ENCODE data around the gene ZNF221.

ZNF221 gene

GRCh38 chr19:43956827-43957226, 5.8 kb downstream of the ZNF221 start:
- DNase-seq (ENCODE audit: extremely low read depth in 1 of 2, low read depth in 1 of 2), result no peak

- DNase-seq (ENCODE audit: extremely low read depth in 1 of 2, low read depth in 1 of 2), result no peak
Measured at GRCh38 chr19:43957891-43958290, 6.9 kb downstream of the ZNF221 start.

- no peak for DNase-seq (ENCODE audit: extremely low read depth in 1 of 2, low read depth in 1 of 2)
Measured at GRCh38 chr19:43960411-43960810, 9.4 kb downstream of the ZNF221 start.

GRCh38 chr19:43966079-43966694, 15.2 kb downstream of the ZNF221 start:
- no peak for DNase-seq (ENCODE audit: extremely low read depth in 1 of 2, low read depth in 1 of 2)

GRCh38 chr19:43976732-43977131, 25.7 kb downstream of the ZNF221 start:
- DNase-seq (ENCODE audit: extremely low read depth in 1 of 2, low read depth in 1 of 2), result no peak

GRCh38 chr19:43983544-43983911, 32.5 kb downstream of the ZNF221 start:
- no peak for DNase-seq (ENCODE audit: extremely low read depth in 1 of 2, low read depth in 1 of 2)

- DNase-seq (ENCODE audit: extremely low read depth in 1 of 2, low read depth in 1 of 2), result peak; percentile 38 to 41
Measured at GRCh38 chr19:43983912-43984686, 33.1 kb downstream of the ZNF221 start, which contains the start of gene ZNF155. Gene ZNF155 (plus strand): TSS chr19:43984188. CDS start chr19:43988544, 4,356 bp downstream.

GRCh38 chr19:43984687-43985000, 33.6 kb downstream of the ZNF221 start:
- DNase-seq (ENCODE audit: extremely low read depth in 1 of 2, low read depth in 1 of 2), result no peak

- DNase-seq (ENCODE audit: extremely low read depth in 1 of 2, low read depth in 1 of 2), result no peak
Measured at GRCh38 chr19:43997631-43998290, 46.7 kb downstream of the ZNF221 start.

- no peak for DNase-seq (ENCODE audit: extremely low read depth in 1 of 2, low read depth in 1 of 2)
Measured at GRCh38 chr19:44002212-44002565, 51.2 kb downstream of the ZNF221 start.

GRCh38 chr19:44002566-44003460, 51.8 kb downstream of the ZNF221 start, which contains the start of gene ZNF230:
Gene ZNF230 (plus strand): TSS chr19:44002957. CDS start chr19:44007079, 4,122 bp downstream.
- peak; percentile 60 to 65 for DNase-seq (ENCODE audit: extremely low read depth in 1 of 2, low read depth in 1 of 2)

GRCh38 chr19:44003461-44004009, 52.5 kb downstream of the ZNF221 start:
- no peak for DNase-seq (ENCODE audit: extremely low read depth in 1 of 2, low read depth in 1 of 2)

- DNase-seq (ENCODE audit: extremely low read depth in 1 of 2, low read depth in 1 of 2), result no peak
Measured at GRCh38 chr19:44005973-44006372, 54.9 kb downstream of the ZNF221 start.

GRCh38 chr19:44007473-44007872, 56.4 kb downstream of the ZNF221 start:
- DNase-seq (ENCODE audit: extremely low read depth in 1 of 2, low read depth in 1 of 2), result no peak

GRCh38 chr19:44010468-44010867, 59.4 kb downstream of the ZNF221 start:
- no peak for DNase-seq (ENCODE audit: extremely low read depth in 1 of 2, low read depth in 1 of 2)
